Measurements from ENCODE around the gene KLF1.
A peak's percentile ranks its signal among the peaks of the same experiment; 100 is the strongest.

Gene KLF1

DNA sequence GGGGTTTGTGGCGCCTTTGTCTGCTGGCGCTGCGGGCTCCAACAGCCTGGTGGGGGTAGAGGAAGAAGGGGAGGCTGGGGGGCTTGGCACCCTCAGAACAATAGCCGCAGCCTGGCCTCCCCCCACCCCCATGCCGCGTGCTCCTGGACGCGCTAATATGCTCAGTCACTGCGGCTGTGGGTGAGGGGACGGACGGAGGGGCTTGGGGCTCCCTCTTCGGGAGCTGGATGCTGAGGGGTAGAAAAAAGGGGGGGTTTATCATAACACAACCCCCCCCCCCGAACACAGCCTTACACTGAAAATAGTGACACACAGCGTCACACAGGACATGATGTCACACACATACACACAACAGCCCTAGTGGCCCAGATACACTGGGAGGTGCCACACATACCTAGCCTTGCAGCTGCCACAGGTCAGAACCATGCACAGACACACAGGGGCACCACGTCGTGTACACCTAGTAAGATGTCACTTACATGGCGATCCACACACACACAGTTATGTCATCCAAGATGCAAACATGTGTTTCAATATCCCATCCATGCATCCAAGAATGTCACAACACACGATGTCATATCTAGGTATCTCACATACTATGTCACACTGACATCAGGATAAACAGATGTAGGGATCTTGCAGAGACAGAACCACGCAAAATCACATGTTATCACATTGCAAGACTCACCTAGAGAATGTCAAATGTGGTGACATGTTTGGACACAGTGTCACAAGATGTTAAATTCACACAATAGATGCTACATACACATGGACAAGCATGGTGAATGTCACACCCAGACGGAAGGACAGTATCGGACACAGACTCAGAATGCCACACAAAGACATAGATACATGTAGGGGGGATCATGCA lies 47.9 kb downstream of the KLF1 start:
- DNase-seq: peak in 2 of 56 donors; percentile 8 to 9

DNA sequence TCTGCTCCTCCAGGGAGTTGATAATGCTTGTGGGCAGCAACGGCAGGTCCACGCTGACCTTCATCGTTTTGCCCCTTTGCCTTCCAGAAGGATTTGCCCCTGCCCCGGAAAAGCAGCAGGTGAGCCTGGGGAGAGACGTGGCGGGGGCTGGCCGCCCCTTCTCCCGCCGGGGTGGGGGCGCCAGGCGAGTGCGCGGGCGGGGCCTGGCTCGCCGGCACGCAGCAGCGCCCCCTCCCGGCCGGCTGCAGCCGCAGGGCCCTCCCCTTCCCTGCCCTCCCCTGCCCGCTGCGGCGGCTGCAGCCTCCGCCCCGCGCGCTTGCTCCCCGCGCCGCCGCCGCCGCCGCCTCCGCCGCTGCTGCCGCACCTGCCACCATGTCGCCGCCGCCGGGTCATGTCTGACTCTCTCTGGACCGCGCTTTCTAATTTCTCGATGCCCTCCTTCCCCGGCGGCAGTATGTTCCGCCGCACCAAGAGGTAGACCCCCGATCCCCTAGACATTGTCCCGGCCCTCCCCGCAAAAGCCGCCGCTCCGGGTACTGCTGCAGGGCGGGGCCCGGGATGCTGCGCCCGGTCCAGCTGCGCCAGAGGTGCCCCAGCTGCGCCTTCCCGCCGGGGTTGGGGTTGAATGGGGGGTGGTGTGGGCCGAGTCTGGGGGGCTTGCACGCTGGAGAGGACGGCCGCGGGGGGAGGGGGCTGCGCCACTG lies 48.7 kb downstream of the KLF1 start, which contains the start of gene MAST1:
MAST1 (plus strand) TSS at position 334 of the 704 bp plus-strand sequence; CDS start at position 392, 58 bp downstream.
- DNase-seq: peak in 20 of 56 donors; percentile 5 to 67 (median 32)

GRCh38 chr19:12837225-12837624 lies 49.8 kb downstream of the KLF1 start:
- DNase-seq: no peak

GRCh38 chr19:12836529-12836863 lies 50.5 kb downstream of the KLF1 start:
- no peak for DNase-seq

DNA sequence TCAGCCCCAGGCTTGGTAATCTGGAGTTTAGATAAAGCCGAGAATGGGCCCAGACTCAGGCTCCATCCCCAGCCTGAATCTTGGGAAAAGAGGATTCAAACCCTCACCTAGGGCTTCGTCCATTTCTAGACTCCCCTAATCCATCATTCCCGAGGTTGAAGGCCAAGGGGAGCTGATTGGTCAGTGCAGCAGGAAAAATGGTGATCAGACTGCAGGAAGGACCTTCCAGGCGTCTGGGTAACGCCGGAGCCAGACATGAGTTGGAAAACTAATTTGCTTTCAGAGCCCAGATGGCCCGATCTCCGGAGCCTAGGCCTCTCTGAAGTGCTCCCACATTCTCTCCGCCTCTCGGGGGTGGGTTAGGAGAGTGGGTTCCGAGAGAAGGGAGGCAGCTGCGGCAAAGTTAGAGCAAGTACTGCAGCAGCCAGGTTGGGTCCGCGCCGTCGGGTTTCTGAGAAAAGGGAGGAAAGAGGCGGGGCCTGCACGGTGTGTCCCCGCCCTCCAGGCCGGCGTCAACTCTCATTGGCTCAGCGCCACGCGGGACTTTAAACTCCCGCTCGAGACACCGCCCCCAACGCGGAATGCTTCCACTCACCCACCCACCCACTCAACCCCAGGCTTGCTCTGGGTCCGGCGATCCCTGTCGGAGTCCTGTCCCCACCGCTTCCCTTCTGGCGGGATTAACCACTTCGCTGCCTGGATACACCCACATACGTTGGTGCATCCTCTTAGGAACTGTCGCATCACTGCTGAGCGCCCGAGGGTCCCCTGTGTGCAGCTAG lies 51.8 kb downstream of the KLF1 start:
- peak in 21 of 56 donors; percentile 8 to 52 (median 42) for DNase-seq

GRCh38 chr19:12834566-12834943 lies 52.4 kb downstream of the KLF1 start, which contains the start of gene RTBDN:
Gene RTBDN, minus strand, starts transcription at chr19:12834579. Its CDS starts 4,600 bp downstream, at chr19:12829979.
- peak in 26 of 56 donors; percentile 7 to 70 (median 42) for DNase-seq
